HG02885 (cell line): ENCODE results near the gene MACC1.
"Not testable (repeated sequence)": the region's sequence is repeated elsewhere in the genome, so short reads cannot be mapped to it uniquely, and the experiment has no call there.

Experiments
- ATAC-seq: cut with Tn5 transposase; IDR thresholded peaks from one replicate; pipeline ENCODE4 v1.9.1; 2021; ENCODE audit warnings: mild to moderate bottlenecking; ENCODE audit not compliant: unreplicated experiment, poor library complexity

MACC1 gene

DNA sequence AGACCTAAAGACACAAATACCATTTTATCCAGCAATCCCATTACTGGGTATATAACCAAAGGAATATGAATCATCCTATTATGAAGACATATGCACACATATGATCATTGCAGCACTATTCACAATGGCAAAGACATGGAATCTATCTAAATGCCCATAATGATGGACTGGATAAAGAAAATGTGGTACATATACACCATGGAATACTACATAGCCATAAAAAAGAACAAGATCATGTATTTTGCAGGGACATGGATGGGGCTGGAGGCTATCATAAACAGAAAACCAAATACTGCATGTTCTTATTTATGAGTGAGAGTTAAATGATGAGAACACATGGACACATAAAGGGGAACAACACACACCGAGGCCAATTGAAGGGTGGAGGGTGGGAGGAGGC is 3.8 kb downstream of the MACC1 start:
- ATAC-seq = no peak

DNA sequence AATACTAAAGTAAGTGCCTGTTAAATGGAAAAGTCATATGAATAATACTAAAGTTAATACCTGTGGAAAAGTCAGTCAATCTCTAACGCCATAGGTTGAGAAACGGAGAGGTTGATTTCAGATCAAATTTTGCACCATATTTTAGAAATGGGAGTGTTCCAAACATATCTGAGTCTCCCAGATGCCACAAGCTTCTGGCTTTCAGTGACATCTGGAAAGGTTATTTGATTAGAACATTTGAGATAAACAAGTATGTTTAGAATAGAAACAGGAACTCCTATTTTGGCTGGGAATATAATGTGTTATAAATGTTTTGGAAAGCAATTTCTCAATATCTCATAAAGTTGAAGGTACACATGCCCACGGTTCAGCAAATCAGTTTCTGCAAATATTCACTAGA is 5.8 kb downstream of the MACC1 start:
- ATAC-seq = no peak

DNA sequence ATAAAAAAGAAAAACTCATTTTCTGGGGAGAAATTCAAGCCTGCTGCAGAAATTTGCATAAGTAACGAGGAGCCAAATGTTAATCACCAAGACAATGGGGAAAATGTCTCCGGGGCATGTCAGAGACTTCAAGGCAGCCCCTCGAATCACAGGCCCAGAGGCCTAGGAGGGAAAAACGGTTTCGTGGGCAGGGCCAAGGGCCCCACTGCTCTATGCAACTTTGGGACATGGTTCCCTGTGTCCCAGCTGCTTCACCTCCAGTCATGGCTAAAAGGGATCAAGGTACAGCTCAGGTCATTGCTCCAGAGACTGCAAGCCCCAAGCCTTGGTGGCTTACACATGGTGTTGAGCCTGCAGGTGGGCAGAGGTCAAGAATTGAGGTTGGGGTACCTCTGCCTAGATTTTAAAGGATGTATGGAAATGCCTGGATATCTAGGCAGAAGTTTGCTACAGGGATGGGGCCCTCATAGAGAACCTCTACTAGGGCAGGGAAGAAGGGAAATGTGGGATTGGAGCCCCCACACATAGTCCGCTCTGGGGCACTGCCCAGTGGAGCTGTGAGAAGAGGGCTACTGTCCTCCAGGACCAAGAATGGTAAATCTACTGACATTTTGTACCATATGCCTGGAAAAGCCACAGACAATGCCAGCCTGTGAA is 8.4 kb downstream of the MACC1 start:
- no peak for ATAC-seq

DNA sequence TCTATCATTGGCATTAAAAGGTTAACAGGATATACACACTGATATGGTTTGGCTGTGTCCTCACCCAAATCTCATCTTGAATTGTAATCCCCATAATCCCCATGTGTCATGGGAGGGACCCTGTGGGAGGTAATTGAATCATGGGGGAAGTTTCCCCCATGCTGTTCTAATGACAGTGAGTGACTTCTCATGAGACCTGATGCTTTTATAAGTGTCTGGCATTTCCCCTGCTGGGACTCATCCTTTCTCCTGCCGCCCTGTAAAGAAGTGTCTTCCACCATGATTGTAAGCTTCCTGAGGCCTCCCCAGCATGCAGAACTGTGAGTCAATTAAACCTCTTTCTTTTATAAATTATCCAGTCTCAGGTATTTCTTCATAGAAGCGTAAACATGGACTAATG is 9.4 kb downstream of the MACC1 start:
- ATAC-seq = not testable (repeated sequence)

DNA sequence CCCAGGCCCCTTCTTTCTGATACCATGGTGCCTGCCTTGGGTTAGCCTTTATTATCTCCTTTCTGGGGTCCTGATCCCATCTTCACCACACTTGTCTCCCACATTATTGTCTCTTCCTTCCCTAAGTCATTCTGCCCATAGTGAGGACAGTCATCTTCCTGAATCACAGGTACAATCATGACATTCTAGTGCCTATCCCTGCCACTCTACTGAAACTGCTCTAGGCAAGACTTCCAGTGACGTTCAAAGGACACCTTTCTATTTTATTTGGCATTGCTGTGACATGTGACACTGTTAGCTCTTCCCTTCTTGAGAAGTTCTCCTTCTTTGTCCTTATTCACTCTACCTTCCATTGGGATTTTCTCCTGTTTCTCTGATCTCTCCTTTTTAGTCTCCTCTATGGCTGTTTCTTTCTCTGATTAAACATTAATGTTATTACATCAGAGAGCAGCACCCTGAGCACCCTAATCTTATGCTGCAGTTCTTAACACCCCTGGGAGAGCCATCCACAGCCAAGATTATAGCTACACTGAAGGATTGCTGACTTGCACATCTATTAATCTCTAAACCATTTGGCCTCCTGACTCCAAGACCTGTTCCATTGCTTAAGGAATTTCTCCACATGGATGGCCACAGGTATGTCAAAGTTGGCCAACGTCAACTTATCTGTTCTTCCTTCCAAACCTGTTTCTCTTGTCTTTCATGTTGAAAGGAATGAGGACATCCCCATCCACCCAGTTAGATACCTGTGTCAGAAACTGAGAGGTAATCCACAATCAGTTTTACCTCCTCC is 10.9 kb downstream of the MACC1 start:
- no peak for ATAC-seq

DNA sequence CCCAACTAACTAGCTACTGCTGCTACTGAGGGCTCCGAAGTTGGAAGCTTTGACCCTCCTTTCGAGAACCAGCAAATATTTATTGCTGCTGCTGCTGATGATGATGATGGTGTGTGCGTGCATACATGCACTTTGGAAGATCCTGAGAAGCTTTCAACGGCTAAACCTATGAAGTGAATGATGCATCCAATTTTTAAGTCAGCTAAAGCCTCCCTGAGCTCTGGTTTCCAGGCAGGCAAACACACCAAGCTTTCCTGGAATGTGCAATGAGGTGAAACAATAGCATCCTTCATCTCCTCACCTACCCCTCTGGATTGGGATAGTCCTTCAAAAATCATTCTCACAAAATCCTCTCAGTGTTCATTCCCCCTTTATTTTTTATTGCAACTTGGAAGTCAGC is 13.9 kb downstream of the MACC1 start:
- no peak for ATAC-seq

DNA sequence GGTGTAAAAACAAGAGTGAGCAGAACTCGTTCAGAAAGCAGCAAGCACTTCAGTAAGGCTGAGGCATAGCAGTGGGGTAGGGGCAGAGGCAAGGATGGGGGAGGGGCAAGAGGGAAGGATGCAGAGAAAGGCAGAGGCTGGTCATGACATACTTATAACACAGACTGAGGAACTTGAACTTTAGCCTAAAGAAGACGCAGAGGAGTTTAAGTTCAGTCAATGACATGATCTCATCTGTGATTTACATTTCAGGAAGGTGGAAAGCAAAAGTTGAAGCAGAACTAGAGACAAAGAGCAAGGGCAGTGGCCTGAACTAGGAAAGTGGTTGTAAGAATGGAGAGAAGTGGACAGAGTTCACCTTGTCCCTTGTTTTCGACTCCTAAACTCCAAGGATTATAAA is 15.8 kb downstream of the MACC1 start:
- ATAC-seq = no peak

DNA sequence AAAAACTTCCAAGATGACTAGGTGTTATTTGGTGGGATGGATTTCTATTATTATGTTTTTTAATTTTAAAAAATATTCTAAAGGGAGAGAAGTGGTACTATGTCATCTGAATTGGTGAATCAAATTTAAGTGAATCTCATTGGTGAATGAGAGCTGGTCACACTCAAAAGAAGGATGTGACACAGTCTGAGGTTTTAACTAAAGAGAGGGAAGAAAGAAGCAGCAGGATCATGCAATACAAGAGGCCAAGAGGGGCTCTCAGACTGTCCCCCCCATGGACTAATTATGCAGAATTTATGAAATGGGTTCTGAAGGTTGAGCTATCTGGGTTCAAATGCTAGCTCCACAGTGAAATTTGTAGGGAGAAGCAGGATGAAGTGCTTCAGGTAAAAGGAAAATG is 16.2 kb downstream of the MACC1 start:
- ATAC-seq = no peak

DNA sequence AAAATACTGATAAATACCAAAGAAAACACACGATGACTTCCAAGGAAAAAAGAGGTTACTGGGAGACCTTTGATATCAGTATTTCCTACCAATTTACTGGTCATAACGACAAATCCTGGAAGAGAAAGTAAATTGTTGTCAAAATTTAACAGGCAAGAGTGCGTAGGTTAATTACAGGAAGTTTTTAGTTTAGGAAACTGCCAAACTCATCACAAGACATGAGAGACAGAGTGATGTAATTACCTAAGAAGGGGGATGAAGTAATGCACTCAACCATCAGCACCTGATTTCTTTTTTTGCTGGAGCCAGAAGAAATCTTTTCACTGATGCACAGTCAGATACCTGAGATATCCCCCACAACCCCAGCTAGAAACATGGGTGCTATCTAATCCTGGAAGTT is 16.8 kb downstream of the MACC1 start:
- ATAC-seq = no peak

DNA sequence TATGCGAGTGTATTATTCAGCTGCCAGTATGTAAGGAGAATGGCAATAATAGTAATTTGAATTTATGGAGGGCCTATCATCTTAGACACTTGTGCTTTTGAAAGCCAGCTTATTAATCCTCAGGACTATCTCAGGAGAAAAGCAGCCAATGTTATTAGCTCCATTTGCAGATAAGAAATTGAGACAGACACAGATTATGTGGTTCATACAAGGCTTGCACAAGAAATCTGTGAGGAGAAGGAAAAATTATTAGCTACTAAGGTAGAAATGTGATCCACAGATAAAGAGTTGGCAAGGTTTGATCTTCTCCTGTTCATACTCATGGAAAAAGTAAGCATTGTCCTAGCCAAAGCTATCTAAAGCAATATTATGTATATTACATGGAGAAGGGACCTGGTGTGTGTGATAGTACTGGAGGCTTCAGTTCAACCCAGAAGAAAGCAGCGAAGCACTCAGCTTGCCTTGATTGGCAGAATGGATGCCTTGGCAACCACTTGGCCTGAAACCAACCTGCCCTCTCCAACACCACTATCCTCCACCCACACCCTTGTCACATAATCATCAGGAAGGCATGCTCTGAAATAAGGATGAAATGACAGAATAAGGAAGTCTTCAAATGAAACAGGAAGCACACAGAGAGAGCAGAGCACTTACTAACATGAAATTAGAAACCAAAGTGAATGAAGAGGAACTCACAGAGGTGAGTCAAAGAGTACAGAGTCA is 18.0 kb downstream of the MACC1 start:
- peak; percentile 84 for ATAC-seq

DNA sequence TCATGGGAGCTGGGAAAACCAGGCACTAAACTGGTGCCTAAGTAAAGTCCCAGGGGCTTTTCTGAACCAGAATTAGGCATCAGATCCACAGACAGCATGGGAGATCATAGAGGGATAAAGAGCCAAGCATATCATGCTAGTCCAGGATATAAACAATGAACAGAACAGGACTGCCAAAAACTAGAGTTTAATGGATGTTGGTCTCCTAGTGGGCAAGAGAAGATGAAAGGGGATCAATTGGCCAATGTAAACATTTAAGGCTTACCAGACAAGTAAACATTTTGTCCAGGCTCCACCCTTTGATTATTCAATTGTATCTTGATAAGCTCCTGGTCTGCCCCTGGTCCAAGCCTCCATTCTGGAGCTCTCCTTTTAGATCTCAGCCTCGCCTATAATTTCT is 18.9 kb downstream of the MACC1 start:
- no peak for ATAC-seq

DNA sequence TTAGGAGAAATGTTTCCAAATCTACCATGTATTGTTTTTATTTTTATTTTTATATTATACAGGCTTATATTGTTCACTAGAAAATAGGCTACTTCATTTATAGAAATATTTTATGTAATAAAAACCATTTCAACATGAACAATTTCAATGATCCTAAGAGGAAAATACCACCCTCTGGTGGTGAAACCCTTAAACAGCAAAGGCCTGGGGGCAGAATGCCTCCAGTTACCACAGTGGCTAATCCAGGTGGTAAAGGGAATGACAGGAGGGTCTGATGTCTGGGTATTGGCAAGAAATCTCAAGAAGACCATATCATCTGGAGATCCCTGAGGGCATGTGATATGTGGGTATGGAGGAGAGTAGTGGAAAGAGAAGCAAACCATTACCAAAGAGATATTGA is 19.3 kb downstream of the MACC1 start:
- ATAC-seq = no peak

DNA sequence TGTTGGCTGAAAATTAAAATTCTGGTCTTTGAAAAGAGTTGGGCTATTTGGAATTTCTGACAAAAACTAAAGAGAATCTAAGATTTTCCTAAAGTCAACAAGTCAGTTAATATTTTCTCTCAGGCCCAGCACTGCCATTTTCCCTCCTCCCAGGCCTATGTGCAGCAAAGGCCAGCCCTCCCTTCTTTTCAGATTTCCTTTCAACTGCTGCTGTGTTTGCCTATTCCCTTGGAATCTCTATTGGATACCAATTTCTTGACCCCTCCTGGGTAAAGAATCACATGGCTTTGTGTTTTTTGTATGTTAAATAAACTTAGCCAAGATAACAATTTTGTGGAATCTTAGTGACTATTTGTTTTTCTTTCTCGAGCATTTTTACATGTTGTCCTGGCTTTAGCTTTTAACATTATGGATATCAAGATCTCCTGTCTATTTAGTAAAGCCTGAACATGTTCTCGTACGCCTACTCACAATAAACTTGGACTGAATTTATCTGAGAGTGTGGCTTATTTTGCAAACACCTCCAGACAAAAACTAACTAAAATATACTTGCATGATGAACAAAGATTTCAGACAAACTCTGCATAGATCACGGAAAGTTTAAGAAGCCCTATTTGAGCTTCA is 19.9 kb downstream of the MACC1 start:
- no peak for ATAC-seq

DNA sequence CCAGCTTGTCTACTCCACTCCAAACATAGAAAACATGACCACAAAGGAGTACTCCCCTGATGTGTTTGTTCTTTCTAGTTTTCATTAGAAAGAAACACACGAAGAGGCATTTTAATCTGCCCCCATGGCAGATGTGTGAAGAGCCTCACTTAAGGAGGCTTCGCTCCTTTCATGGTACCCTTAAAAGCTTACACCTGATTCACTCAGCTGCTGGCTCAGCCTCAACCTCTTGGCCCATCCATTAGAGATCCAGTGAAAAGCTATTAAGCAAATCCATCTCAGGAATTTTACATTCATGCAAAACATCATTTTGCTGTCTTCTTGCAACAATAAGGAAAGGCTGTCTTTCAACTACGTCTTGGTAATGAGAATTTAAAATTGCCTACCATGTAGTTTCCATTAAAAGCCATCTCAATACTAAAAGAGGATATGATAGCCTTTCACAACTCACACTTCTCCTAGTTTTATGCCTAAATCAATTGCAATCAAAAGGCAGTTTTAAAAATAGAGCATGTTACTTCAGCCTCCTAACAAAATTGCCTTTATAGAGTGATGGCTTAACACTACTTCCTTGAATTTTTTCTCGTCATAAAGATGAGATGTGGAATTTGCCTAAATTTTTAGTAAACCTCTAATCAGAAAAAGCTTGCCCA is 22.7 kb downstream of the MACC1 start:
- ATAC-seq = no peak

DNA sequence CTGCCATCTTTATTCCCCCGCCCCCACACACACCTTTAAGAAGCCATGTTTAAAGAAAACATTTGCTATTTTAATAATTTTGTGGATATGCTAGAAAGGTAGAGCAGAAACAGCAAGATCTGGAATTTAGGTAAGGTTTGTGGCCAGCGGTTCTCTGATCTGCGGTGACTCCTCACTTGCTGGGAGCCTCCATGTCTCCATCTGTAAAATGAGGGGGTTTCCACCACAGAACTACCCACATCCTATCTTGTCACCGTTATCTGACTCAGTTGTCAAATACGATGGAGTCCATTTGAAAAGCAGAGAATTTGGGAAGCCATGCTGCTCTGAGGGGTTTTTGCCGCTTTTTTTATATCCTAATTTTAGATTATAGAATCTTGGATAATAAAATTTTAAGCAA is 23.3 kb downstream of the MACC1 start:
- peak; percentile 6 for ATAC-seq

DNA sequence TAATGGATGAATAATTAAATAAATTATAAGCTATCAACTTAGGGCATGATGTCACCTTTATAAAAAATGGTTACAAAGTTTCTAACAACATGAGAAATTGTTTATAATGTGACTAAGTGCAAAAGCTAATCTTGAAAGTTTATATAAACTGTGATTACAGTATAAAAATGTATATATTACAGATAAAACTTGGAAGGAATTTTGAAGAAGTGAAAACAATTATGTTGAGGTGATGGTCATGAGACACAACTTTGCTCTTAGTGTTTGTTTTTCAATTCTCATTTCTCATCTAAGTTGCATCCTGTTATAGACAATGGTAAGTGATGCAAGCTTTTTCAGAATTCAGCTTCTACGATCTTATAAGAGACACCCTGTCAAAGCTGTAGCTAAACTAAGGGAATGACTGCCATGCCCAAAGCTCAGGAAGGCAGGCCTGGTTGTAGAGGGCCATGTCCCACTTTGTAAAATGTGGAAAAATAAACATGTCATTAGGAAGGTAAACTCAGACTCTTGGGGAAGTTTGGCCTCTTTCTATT is 23.9 kb downstream of the MACC1 start:
- peak; percentile 86 for ATAC-seq

DNA sequence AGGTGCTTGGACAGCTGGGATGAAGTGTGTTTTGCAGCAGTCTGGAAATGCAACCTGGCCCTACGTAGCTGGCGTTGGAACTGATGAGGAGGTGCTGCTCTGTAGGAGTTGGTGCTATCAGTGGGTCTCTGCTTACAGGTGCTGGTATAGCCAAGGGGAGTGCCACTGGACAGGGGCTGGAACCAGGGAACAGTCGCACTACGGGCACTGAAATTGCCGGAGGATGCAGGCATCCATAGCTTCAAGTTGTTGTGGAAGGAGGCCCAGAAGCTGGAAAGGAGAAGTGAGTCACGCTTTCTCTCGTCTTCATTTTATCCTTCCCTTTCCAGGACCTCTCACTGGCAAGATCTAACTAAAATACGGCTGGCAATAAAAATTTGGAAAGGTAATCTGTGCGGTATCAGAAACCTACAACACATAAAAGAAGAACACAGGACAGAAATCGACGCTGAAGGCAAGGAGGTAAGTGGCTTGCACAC is 25.8 kb downstream of the MACC1 start:
- no peak for ATAC-seq

DNA sequence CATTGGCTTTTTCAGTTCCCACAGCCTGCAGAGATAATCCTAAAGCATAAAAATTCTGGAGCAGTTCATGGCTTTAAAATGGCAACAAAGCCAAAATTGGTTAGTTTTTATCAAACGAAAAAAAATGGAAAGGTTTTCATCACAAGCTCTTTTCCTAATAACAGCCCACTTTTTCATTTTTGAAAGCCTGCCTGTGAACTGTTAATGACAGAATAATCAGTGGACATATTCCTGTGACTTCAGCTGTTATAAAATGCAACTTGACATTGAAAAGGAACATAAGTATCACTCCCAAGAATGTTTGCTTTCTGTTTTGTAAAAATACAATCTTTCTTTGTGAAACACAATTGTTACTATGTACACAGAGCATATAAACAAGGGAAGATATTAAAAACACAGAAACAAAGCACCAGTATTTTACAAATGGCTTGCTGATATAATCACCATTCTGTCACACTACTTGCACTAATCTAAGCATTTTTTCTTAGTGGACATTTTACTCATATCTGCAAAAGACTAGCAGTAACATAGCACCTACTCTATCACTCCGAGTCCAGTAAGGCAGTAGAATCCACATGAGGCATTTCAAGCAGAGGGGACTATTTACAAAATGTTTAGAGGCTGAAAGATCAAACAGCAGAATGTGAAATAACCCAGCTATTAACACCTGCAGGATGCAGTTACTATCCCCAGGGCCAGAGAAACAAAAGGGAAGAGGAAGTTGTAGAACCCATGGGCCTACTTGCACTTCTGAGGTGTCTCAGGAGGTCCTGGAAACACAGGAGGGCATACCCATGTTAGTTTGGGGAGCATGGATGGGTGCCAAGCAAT is 26.4 kb downstream of the MACC1 start:
- ATAC-seq = peak; percentile 49

DNA sequence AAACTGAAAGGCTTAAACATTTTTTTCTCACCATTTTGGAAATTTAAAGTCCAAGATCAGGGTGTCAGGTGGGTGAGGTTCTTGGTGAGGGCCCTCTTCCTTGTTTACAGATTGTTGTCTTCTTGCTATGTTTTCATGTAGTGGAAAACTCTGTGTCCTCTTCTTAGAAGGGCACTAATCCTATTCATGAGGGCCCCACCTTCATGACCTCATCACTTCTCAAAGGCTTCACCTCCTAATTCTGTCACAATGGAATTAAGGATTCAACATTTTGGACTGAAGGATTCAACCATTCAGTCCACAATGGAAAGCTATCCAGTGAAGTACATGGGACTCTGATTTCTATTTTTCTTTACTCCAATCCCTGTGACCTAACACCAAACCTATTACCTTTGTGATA is 27.3 kb downstream of the MACC1 start:
- ATAC-seq = no peak
